Stimulated activated CD8-positive, alpha-beta memory T cell treated with anti-CD3 and anti-CD28 coated beads, Interleukin-2, amount 100 ng/mL, for 48 hours (primary cell): ENCODE measurements around the gene MMAB.
"Not testable (repeated sequence)": the region's sequence is repeated elsewhere in the genome, so short reads cannot be mapped to it uniquely, and the experiment has no call there.

ENCODE experiments used
- DNase-seq, 2 donors: peaks; one replicate each; pipeline ENCODE4 v3.0.0-alpha.2; 2020; ENCODE audit warnings: low read depth in 2 of 2

Gene MMAB

DNA sequence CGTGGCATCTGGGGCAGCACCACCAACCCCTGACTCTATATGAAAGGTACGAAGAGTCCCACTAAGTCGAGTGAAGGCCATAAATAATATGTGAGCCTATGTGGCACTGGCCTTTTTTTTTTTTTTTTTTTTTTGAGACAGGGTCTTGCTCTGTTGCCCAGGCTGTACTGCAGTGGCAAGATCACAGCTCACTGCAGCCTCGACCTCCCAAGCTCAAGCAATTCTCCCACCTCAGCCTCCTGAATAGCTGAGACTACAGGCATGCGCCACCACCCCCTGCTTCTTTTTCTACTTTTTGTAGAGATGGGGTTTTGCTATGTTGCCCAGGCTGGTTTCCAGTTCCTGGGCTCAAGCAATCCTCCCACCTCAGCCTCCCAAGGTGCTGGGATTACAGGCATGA is 28.8 kb upstream of the MMAB start:
- not testable (repeated sequence) for DNase-seq

DNA sequence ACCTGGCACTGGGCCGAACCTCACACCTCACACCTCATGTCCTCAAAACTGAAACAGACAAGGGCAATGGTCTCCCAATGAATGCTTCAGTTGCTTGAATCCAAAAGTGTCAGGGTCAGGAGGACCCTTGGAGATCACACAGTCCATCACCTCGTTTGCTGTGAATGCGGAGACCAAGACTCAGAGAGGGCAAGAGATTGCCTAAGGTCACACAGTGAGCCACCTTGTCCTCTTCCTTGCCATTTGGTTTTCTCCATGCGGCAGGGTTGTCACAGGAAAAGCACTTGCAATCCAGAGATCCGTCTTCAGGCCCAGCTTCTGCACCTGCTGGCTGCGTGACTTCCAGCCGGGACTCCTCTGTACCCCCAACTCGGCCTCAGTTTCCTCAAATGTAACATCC is 28.3 kb upstream of the MMAB start:
- no peak for DNase-seq

DNA sequence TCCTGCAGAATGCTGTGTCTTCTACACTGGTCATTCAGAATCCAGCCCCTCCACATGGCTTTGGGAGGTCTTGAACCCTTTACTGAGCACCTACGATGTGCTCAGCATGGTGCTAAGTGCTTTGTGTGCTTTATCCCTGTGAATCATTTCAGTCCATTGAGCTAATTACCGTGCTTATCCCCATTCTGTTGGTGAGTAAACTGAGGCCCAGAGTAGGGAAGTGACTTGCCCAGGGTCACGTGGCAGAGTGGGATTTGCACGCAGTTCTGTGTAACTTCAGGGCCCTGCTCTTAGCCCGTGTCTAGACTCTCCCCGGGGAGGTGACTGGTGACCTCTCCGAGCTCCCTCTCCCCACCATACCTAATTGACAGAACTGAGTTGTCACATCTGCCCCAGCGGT is 27.7 kb upstream of the MMAB start:
- no peak for DNase-seq

DNA sequence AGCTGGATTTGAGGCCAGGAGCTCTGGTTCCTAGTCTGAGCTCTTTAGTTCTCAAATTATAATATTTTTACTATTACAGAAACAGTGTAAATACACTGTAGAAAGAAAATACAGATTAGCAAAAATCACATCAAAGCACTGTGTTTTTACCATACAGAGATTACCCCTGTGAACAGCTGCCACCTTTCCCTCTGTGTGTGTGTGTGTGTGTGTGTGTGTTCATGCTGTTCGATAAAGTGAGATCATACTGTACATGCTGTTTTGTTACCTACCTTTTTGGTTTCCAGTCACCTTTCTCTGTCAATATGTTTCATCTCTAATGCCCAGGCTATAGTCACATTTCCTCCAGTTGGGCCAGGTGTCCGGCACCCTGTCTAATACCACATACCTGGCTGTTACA is 27.2 kb upstream of the MMAB start:
- no peak for DNase-seq

DNA sequence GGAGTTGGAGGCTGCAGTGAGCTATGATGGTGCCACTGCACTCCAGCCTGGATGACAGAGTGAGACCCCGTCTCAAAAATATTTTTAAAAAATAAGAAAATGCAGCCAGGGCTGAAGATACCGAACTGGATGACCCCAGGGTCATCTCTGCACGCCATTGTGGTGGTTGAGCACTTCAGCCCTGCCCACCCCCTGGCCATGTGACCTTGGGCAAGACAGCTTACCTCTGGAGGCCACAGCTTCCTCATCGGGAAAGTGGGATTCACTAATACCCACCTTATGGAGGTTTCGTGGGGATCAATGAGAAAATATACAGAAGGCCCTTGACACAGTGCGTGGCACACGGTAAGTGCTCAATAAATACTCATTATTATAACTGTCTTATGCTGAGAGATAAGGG is 25.8 kb upstream of the MMAB start:
- no peak for DNase-seq

DNA sequence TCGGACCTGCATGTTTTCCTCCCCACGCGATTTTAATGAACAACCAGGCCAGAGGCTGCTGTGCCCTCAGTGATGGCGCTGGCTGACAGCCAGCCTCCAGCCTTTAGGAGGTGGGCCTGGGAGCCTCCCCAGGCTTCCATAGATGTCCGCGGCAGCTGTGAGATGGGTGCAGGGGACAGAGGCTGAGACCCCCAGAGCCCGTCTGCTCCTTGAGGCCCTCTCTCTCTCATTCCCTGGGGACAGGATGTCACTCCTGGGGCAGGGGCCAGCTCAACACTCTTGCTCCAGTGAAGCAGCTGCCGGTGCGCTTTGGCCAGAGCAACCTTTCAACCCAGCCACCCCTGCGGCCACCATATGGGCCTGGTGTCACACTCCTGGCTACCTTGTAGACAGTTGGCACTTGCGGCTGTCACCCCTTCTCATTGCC is 25.1 kb upstream of the MMAB start:
- DNase-seq, result no peak

DNA sequence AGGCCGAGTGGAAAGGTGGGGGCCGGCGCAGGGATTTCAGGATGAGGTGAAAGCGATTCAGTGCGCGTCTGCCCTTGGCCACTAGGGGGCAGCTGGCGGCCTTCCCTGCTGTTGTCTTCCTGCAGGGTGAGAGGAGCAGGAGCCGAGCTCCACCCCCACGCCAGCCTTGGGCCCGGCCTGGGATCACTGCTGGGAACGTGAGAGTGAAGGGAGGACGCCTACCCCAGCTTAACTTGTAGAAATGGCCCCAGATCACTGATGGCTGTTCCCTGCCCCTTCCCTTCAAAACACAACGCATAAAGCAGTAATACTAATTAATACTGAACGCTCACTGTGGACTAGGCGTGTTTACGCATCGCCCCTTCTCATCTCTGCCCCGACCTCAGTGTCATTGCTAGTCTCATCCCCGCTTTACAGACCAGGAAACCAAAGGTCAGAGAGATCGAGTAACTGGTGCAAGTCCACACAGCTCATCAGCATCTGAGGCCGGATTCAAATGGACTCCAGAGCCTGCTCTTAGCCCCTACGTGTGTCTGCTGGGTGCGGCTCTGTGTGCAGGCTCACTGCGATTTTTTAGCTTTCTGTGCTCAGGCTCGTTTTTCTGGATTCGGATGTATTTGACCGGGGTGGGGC is 24.6 kb upstream of the MMAB start:
- peak; percentile 50 to 52 for DNase-seq

DNA sequence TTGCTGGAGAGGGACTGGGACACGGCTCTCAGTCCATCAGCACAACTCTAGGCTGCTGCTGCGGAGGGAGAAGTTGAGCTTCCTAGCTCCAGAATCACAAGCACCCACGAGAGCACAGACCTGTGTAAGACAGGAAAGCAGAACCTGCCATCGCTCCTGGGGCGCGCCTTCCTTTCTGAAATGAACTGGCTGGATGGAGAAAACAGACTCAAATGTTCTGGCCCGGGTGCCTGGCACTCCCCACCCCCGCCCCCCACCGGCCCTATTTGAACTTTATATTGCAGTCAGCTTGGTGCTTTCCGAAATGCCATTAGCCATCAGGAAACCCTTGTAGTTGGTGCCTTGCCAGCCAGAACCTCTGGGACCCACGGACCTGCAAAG is 24.1 kb upstream of the MMAB start:
- no peak for DNase-seq

DNA sequence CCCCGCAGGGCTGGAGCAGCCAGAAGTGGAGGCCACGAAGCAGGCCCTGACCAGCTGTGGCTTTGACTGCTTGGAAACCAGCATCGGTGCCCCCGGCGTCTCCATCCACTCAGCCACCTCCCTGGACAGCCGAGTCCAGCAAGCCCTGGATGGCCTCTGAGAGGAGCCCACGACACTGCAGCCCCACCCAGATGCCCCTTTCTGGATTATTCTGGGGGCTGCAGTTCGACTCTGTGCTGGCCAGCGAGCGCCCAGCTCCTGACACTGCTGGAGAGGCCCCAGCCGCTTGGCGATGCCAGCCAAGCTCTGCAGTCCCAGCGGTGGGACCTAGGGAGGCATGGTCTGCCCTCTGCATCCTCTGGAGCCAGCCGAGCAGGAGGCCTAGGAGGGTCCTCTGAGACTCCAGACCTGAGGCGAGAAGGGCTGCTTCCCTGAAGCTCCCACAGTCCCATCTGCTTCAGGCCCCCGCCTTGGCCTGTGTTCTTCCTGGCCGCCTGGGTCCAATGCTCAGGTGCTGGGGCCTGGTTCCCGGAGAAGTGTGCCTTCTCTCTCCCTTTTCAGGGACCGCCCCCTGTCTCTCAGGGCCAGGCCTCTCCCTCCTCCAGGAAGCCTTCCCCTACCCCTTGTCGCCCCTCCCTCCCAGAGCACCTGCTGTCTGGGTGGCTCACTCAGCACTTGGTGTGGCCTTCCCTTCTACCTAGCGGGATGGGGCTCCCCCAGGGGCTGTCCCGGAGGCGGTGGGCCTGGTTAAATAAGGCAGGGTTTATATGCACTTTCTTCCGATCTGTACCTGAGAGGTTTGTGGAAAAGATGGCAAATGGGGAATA is 23.3 kb upstream of the MMAB start:
- DNase-seq, result no peak

DNA sequence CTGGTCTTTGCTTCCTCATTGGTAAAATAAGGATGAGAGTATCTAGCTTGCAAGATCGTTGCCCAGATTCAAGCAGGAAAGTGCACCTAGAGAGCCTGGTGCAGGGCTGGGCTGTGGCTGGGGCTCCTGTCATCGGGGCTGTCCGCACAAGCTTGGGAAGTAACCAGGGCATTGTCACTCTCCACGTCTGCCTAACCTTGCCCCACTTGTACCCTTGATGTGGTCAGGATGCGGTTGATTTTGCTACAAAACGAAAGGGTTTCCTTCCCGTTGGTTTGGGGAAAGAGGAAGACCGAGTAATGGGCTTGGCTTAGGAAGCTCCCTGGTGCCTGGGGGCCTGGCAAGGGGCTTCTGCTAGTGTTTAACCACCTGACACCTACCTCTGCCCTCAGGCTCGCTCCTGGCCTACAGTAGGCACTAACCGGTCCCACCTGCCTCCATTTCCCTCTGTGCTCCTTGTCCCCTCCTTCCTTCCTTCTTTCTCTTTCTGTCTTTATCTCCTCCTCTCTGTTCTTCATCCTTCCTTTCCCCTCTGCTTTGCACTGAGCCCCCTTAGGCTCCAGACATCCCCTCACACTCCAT is 22.1 kb upstream of the MMAB start:
- DNase-seq, result peak; percentile 5 to 14

DNA sequence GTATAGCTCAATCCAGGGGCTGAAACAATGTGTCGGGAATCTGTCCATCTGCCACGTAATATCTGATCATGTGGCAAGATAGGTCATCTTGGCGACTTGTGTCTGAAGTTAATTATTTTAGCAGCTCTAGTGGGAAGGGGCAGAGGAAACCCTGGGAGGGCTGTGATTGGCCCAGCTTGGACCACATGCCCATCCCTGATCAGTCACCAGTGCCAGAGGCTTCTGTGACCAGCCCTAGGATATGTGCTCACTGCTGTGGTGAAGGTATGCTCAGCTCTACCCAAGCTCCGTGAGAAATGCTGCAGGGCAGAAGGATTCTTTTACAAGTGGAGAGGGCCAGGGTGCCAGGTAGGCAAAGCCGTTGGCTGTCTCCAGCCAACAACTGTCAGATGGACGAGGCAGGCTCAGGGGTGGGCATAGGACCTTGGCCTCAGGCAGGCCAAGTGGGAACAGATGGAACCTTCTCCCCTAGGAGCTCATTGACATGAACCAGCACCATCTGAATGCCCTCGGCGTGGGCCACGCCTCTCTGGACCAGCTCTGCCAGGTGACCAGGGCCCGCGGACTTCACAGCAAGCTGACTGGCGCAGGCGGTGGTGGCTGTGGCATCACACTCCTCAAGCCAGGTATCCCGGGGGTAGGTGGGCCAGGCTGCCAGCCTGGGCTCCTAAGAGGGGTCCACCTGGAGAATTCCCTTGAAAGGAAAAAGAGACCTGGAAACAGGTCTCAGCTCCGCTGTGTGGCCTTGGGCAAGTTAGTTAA is 21.4 kb upstream of the MMAB start:
- DNase-seq, result no peak

DNA sequence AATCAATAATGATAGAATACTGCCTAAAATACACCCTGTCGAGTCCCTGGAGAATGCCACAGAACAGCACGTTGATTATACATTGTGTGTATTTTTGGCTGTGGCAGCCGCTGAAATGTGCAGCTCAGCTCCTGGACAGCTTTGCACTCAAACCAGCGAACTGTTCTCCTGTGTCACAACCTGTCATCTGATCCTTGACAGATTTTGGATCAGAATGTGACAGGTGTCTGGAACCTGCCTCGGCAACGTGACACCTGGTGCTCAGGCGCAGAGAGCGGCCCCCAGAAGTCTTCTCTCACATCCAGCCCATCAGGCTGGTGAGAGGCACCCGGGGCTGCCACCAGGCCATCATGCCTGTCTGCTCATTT is 19.6 kb upstream of the MMAB start:
- DNase-seq, result no peak

DNA sequence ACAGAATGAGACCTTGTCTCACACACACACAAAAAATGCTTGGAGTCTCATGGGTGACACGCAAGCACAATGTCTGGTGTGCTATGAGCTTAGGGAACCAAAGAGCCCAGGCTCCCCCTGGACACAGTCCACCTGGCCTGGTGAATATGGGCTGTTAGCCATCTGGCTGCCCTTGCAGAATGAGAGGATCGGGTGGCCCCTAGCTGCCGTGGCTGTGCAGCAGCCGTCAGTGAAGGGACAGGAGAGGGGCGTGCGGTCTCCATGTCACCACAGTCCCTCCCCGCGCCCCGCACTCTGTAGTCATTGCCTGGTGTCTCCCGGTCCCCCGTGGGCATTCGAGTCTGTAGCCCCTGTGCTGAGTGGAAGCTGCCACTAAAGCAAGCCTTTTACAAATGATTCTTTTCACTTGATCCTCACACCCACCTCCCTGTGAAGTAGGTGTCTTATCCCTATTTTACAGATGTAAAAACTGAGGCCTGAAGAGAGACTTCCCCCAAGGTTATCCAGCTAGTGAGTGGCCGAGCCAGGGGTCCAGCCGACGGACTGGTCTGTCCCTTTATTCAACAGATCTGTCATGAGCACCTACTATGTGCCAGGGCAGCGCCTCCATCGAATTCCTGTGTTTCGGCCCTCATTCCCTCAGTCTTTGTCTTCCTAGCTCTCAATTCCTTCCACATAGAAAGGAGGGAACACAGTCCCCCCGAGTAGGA is 19.0 kb upstream of the MMAB start:
- no peak for DNase-seq

DNA sequence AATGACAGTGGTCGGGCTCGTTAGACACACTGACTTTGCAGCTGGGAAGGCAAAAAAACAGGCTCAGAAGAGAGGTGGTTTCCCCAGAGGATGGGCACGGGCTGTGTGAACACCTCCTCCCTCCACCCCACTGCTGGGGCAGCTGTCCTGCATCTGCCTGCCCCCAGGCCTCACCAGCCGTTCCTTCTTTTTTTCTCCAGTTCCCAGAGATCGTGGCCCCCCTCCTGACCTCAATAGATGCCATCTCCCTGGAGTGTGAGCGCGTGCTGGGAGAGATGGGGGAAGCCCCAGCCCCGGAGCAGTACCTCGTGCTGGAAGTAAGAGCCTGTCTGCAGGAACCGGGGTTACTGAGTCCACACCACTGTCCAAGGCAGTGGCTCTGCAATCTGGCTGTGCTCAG is 17.7 kb upstream of the MMAB start:
- no peak for DNase-seq

DNA sequence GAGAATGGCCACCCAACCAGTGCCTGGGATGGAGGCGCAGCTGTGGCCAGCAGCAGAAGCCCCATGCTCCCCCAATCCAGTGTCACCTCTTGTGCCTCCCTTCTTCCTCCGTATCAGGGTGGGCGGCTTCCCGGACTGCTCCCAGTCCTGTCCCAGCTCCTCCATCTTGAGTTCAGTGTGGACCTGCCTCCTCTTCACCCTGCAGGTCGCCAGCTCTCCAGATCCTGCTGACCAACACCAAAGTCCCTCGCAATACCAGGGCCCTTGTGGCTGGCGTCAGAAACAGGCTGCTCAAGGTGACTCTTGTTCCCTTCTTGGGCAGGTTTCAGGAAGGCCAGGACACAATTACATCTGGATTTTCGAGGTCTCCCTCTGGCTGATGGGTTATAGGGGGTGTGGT is 17.3 kb upstream of the MMAB start:
- DNase-seq, result no peak

DNA sequence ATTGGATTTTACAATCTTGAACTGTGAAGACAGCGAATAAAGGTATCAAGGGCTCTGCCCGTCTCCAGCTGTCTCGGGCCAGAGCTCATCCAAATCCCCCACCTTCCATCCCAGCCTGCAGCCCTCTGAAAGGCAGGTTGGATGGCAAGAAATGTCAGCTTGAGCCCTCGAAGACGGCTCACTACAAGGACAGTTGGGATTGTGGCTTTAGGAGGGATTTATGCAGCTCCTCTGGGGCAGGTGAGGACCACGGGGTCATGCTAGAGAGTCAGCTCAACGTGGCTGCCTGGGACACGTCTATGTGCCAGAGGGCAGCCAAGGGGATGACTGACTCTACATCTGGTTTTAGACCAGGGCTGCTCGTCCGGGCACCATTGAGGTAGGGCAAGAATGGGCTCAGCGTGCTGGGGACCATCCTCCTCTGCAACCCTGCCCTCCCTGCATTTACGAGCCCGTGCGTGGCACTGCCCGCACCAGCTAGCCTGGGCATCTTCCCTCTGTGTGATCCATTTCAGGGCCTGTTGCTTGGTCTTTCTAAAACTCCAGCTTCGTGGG is 16.5 kb upstream of the MMAB start:
- DNase-seq, result no peak

DNA sequence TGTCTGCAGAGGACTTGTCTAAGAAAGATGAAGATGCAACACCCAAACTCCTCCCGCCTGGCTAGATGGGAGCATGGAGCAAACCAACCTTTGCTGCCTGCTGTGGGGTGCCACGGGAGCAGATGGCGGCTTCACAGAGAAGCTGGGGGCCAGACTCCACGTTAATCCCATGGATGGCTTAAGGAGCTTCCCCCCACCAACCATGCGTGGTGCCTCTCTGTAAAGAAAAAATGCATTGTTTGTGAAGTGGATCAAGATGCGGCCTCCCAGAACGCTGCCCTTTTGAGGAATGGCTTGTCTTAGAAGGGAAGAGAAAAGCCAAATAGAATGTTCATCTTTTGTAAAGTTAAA is 15.9 kb upstream of the MMAB start:
- no peak for DNase-seq

DNA sequence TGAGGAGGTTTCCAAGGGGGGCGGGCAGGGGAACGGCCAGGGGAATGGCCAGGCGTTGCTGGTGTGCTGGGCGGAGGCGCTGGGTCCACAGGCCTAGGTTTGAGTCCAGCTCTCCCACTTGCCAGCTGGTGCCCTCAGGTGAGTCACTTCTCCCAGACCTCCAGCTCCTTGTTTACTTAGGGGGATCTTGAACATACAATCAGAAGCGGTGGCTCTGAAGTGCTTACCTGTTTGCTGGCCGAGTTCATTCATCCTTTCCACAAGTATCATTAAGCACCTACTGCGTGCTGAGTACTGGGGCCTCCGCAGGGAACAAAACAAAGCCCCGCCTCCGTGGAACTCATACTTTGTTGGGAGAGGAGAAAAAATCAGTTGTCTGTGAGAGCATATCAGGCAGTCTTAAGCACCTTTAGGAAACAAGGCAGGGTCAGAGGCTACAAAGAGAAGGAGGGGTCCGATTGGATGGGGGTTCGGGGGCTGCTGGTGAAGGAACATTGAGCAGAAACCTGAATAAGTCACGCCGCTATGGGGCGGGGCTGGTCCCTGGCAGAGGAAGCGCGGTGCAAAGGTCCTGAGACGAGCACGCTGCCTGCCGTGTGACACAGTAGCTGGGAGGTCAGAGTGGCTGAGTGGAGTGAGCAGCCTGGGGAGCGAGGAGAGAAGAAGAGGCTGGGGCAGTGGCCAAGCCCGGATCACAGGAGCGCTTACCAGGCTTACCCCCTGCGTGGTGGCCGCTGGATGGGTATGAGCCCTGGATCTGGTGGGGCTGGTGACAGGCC is 15.3 kb upstream of the MMAB start:
- DNase-seq, result no peak

DNA sequence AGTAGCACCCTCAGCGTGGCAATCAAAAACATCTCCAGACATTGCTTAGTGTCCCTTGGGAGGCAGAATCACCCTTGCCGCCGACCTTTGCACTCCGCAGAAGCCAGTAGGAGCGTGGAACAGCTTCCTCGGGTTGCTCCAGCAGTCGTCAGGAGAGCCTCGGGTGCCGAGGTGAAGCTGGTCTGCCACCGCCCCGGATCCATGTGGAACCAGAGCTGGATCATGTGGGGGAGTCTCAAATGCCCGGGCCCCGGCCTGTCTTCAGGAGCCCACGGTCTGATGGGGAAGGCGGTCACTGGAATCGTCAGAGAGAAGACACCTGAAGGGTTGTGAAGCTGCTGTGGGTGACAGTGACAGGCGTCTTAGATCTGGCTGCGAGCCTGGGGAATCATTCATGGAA is 14.6 kb upstream of the MMAB start:
- no peak for DNase-seq

DNA sequence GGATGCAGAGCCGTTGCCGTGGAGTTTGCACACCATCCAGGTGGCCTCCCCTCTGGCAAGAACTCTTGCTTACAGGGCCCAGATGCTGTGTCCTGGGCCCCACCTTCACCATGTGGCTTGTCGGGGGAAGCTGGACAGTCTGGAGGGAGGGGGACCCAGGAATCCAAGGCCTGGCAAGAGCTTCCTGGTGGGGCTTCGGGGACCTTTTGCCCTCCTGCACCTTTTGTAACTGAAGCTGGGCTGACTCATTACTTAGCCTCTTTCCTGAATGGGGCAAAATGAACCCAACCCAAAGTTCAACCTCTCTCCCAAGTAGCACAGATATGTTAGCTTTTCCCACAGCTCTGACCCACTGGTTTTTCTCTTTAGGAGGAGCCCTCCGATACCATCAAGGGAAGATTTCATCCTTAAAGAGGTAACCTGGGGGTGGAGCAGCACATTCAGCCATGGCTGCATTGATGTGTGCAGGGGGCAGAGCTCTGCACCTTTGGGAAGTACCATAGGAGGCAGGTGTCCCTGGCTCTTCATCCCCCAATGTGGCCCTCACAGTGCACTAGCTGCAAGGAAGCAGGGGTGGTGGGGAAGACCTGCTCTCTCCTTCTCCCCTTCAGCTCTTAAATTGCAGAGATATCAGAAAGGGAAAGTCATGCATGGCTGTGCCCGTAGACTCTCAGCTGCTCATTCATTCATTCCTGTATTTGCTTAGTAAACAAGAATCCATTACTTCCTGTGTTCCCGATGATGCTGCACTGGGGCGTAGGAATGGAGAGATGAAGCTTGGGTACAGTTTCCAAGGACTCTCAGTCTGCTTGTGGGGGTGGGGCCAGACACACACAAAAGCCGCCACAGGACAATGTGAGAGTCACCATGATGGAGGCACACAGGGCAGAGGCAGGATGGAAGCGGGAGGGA is 13.3 kb upstream of the MMAB start:
- DNase-seq, result no peak
